H1 (cell line): Measurements from ENCODE around the gene CISD1.

Experiments
- ATF3 ChIP-seq: IDR thresholded peaks from 2 replicates; pipeline ENCODE4 v1.6.1; 2011; ENCODE audit warnings: low read depth, mild to moderate bottlenecking, low read length; ENCODE audit not compliant: insufficient read depth
- CHD1 ChIP-seq: IDR thresholded peaks from 2 replicates; pipeline ENCODE4 v1.6.1; 2012; ENCODE audit warnings: low read depth, low read length, improper control_type of control experiment
- CHD2 ChIP-seq: IDR thresholded peaks from 2 replicates; pipeline ENCODE4 v1.6.1; 2012; ENCODE audit warnings: low read length, improper control_type of control experiment
- CTCF ChIP-seq, 3 experiments: IDR thresholded peaks; 1 replicate in 2 of 3; 2 replicates in 1 of 3; pipeline versions ENCODE4 v1.5.1 to v1.6.1; 2011; ENCODE audit warnings: low read length in 3 of 3, mild to moderate bottlenecking in 3 of 3, inconsistent platforms in 2 of 3, low read depth in 1 of 3, moderate library complexity in 1 of 3; ENCODE audit not compliant: insufficient read depth in 1 of 3; ENCODE audit errors: control extremely low read depth in 1 of 3
- NRF1 ChIP-seq: IDR thresholded peaks from 2 replicates; pipeline ENCODE4 v1.6.1; 2011; ENCODE audit warnings: mild to moderate bottlenecking, low read depth, low read length, improper control_type of control experiment
- POLR2AphosphoS5 ChIP-seq: IDR thresholded peaks from 2 replicates; pipeline ENCODE4 v1.6.1; 2011; ENCODE audit warnings: low read depth, low read length
- SIX5 ChIP-seq: IDR thresholded peaks from 2 replicates; pipeline ENCODE4 v1.6.1; 2011; ENCODE audit warnings: mild to moderate bottlenecking, low read depth, low read length

GRCh38 chr10:58278274-58278961, 9.5 kb downstream of the CISD1 start:
- TF ChIP-seq NRF1, result no peak
- no peak for TF ChIP-seq CHD2
- no peak for TF ChIP-seq SIX5
- no peak for TF ChIP-seq CTCF (IDR thresholded peaks at IDR 0.05; ENCODE audit: control extremely low read depth in 1 of 3, insufficient read depth in 1 of 3, low read depth in 1 of 3, low read length in 3 of 3)
- TF ChIP-seq POLR2AphosphoS5, result no peak
- TF ChIP-seq CHD1, result no peak
- no peak for TF ChIP-seq ATF3
